ENCODE measurements around the gene CXXC5.
"Not testable (repeated sequence)": the region's sequence is repeated elsewhere in the genome, so short reads cannot be mapped to it uniquely, and the experiment has no call there.

The CXXC5 gene

DNA sequence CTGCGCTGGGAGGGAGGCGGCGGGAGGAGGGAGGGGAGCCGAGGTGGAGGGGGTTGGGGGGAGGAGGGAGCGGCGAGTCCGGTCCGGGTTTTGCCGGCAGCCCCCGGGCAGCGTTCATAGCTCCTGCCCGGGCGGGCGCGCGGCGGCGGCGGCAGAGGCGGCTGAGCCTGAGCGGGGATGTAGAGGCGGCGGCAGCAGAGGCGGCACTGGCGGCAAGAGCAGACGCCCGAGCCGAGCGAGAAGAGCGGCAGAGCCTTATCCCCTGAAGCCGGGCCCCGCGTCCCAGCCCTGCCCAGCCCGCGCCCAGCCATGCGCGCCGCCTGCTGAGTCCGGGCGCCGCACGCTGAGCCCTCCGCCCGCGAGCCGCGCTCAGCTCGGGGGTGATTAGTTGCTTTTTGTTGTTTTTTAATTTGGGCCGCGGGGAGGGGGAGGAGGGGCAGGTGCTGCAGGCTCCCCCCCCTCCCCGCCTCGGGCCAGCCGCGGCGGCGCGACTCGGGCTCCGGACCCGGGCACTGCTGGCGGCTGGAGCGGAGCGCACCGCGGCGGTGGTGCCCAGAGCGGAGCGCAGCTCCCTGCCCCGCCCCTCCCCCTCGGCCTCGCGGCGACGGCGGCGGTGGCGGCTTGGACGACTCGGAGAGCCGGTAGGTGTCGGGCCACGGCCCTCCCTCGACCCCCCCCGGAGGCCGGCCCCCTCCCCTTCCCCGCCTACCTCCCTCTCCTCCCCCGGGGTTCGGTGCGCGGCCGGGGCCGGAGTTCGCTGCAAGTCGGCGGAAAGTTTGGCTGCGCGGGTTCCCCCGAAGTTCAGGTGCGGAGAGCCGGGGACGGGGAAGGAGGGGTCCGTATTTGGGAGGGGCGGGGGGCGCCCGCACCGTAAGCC lies at the start of gene CXXC5:
Gene CXXC5 (plus strand): TSS at position 145 of the 877 bp plus-strand sequence. CDS start 32,175 bp downstream, outside the sequence.
- peak; percentile 70 to 74 for DNase-seq

DNA sequence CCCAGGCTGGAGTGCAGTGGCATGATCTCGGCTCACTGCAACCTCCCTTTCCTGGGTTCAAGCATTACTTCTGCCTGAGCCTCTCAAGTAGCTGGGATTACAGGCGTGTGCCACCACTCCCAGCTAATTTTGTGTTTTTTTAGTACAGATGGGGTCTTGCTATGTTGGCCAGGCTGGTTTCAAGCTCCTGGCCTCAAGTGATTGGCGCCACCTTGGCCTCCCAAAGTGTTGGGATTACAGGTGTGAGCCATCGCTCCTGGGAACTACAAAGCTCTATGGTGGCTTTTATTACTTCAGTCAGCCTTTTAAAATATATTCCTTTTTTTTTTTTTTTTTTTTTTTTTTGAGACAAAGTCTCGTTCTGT lies 49.6 kb upstream of the CXXC5 start:
- not testable (repeated sequence) for DNase-seq

GRCh38 chr5:139600336-139600949 lies 47.7 kb upstream of the CXXC5 start:
- no peak for DNase-seq

DNA sequence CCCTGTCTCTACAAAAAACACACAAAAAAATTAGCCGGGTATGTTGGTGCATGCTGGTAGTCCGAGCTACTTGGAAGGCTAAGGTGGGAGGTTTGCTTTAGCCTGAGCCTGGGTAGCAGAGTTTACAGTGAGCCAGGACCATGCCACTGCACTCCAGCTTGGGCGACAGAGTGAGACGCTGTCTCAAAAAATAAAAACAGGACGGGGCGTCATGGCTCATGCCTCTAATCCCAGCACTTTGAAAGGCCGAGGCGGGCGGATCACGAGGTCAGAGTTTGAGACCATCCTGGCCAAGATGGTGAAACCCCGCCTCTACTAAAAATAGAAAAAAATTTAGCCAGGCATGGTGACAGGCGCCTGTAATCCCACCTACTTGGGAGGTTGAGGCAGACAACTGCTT lies 46.7 kb upstream of the CXXC5 start:
- DNase-seq = no peak

DNA sequence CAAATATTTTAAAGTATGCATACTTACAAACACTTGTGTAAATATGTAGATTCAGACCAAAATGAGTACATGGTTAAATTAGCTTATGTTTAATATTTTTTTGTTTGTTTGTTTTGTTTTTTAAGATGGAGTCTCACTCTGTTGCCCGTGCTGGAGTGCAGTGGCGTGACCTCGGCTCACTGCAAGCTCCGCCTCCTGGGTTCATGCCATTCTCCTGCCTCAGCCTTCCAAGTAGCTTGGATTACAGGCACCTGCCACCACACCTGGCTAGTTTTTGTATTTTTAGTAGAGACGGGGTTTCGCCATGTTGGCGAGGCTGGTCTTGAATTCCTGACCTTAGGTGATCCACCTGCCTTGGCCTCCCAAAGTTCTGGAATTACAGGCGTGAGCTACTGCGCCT lies 46.2 kb upstream of the CXXC5 start:
- not testable (repeated sequence) for DNase-seq

GRCh38 chr5:139605887-139606286 lies 42.3 kb upstream of the CXXC5 start:
- DNase-seq = no peak

GRCh38 chr5:139611703-139612584 lies 36.2 kb upstream of the CXXC5 start:
- DNase-seq = no peak

GRCh38 chr5:139619861-139620260 lies 28.3 kb upstream of the CXXC5 start:
- DNase-seq = no peak

GRCh38 chr5:139625398-139625797 lies 22.8 kb upstream of the CXXC5 start:
- DNase-seq = not testable (repeated sequence)

DNA sequence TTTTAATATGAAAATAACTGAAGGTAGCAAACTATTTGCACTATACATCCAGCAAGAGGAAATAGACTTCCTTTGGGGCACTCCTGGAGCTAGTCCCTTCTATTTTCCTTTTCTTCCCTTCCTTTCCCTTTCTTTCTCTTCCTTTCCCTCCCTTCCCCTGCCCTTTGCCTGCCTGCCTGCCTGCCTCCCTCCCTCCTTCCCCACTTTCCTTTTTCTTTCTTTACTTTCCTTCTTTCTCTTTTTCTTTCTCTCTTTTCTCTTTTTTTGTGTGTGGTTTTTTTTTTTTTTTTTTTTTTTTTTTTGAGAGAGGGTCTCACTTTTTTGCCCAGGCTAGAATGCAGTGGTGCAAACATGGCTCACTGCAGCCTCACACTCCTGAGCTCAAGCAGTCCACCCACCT lies 17.3 kb upstream of the CXXC5 start:
- DNase-seq = no peak

- DNase-seq = no peak
Measured at GRCh38 chr5:139631520-139632165, 16.5 kb upstream of the CXXC5 start.

GRCh38 chr5:139633295-139634027 lies 14.7 kb upstream of the CXXC5 start:
- peak; percentile 13 to 42 for DNase-seq

- DNase-seq = no peak
Measured at GRCh38 chr5:139634028-139634325, 14.2 kb upstream of the CXXC5 start.

DNA sequence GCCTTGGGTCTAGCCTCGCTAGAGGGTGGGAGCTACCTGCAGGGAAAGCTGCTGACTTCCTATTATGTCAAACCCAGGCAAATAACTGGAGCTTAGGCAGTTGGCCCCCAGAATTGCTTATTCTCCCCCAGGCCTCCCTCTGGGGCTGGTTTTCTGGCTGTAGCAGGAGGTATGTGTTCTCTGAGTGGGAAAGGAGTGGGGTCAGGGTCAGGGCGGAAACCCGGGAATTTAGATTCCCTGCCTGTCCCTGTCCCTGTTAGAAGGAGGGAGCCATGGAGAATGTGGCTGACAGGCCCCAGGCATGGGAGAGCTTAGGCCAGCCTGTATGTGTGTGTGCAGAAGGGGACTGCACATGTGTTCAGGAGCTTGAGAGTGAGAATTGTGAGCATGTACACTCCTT lies 13.6 kb upstream of the CXXC5 start:
- no peak for DNase-seq

DNA sequence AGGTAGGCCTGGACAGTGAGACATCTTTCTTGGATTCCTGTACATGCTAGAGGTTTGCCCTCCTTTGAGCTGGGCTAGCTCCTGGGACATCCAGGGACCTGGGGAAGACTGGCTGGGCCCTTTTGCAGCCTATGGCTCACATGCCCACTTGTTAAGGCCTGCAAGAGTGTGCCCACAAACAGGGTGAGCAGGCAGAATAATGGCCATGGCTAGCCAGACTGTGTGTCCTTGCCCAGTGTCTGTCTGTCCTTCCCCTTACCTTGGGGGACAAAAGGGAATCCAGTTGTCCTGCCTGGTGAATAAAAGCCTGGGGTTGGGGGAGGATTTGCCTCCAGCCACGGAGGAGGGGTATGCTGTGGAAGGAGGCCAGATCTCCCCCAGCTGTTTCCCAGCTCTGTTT lies 13.0 kb upstream of the CXXC5 start:
- no peak for DNase-seq

DNA sequence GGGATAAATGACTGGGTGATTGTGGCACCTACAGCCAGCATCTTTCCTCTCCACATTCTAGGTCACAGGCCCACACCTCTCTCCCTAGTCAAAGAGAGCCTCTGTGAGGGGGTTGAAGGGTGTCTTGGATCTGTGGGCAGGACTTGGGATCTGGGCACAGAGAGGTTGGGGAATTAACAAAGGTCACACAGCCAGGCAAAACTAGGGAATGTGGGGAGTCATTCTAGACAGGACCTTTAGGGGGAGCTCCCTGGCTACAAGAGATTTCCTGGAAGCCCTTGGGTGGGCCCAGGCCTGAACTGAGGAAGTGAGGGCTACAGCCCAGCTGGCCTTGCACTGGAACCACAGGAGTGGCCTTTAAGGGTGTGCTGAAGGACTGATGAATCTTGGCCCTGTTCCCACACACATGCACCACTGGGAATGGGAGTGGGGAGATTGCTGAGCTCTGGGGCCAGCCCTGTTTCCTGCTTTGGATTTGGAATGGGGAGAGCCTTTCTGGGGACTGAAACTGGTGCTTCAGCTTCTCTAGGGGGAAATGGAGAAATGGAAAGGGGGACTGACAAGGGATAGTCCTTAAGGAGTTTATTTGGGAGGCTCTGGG lies 12.4 kb upstream of the CXXC5 start:
- peak; percentile 32 to 72 for DNase-seq

GRCh38 chr5:139636207-139636792 lies 11.8 kb upstream of the CXXC5 start:
- DNase-seq = no peak

DNA sequence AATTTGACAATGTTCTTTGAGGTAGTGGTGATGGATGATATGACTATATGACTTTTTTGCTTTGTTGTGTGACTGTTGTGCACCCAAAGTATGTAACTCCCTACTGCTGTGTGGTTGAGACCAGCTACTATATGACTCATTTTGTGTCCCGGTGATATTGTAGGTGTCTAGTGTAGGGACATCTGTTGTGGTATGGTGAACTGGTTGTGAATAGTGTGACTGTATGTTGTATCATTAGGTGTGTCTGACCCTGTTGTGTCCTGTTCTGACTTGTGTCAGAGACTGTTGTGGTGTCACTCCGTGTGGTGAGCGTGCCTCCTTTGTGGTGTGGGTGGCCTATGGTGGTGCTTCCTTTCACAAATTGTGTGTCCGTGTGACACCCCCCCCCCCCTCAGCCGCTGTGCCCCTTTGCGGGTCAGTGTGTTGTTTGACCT lies 11.2 kb upstream of the CXXC5 start:
- DNase-seq = no peak

GRCh38 chr5:139637438-139638089 lies 10.6 kb upstream of the CXXC5 start:
- peak; percentile 55 to 69 for DNase-seq

GRCh38 chr5:139638090-139638735 lies 9.9 kb upstream of the CXXC5 start:
- DNase-seq = peak; percentile 70 to 83

Measured in NCI-H187 (cell line).